Measurements from ENCODE around the gene ABR.

DNA sequence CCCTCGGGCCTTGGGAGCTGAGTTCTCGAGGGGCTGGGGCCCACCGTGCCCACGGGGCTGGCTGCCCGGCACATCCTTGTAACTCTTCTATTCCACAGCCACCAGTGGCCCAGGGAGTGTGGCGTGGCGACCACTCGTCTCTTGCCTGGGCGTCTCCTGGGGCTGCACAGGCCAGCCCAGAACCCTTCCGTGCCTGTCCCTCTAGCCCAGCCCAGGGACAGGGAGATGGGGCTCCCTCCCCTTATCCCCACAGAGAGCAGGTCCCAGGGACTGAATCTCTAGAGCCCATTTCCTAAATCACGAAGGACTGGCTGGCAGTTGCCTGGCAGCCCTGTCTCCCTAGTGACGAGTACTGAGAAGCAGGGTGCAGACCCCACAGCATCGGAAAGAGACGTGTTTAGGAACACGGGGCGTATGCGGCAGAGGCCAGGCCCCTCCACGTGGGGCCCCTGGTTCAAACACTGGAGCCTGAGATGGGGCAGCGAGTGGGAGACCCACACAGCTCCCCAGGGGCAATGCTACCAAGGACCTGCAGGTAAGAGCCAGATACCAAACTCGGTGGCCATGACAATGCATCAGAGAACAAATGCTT is 131.8 kb downstream of the ABR start:
- no peak for TF ChIP-seq POLR2A (IDR thresholded peaks at IDR 0.05; ENCODE audit: control extremely low read depth in 1 of 2, low read depth in 2 of 2, low read length in 2 of 2)
- no peak for TF ChIP-seq POLR2AphosphoS5 (IDR thresholded peaks at IDR 0.05; ENCODE audit: low read depth, low read length)
- no peak for TF ChIP-seq SP1 (IDR thresholded peaks at IDR 0.05; ENCODE audit: low read depth, low read length)
- TF ChIP-seq CHD2 (IDR thresholded peaks at IDR 0.05; ENCODE audit: low read length) = no peak
- TF ChIP-seq RAD21 (IDR thresholded peaks at IDR 0.05 in 1 of 2, conservative IDR thresholded peaks at IDR 0.05 in 1 of 2; ENCODE audit: low read depth in 2 of 2, low read length in 2 of 2) = no peak
- no peak for TF ChIP-seq SIX5 (IDR thresholded peaks at IDR 0.05; ENCODE audit: low read depth, low read length)
- TF ChIP-seq CBX5 (IDR thresholded peaks at IDR 0.05; ENCODE audit: low read depth, low read length) = no peak
- TF ChIP-seq, protein P1, sequence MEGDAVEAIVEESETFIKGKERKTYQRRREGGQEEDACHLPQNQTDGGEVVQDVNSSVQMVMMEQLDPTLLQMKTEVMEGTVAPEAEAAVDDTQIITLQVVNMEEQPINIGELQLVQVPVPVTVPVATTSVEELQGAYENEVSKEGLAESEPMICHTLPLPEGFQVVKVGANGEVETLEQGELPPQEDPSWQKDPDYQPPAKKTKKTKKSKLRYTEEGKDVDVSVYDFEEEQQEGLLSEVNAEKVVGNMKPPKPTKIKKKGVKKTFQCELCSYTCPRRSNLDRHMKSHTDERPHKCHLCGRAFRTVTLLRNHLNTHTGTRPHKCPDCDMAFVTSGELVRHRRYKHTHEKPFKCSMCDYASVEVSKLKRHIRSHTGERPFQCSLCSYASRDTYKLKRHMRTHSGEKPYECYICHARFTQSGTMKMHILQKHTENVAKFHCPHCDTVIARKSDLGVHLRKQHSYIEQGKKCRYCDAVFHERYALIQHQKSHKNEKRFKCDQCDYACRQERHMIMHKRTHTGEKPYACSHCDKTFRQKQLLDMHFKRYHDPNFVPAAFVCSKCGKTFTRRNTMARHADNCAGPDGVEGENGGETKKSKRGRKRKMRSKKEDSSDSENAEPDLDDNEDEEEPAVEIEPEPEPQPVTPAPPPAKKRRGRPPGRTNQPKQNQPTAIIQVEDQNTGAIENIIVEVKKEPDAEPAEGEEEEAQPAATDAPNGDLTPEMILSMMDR (IDR thresholded peaks at IDR 0.05; ENCODE audit: control extremely low read depth in 1 of 3, insufficient read depth in 1 of 3, low read depth in 1 of 3, low read length in 3 of 3) = no peak
- TF ChIP-seq RBBP5 (IDR thresholded peaks at IDR 0.05; ENCODE audit: borderline replicate concordance, low read depth, low read length) = no peak
- no peak for TF ChIP-seq KDM1A (IDR thresholded peaks at IDR 0.05; ENCODE audit: borderline replicate concordance, low read length)
- TF ChIP-seq, protein P2, sequence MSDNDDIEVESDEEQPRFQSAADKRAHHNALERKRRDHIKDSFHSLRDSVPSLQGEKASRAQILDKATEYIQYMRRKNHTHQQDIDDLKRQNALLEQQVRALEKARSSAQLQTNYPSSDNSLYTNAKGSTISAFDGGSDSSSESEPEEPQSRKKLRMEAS (IDR thresholded peaks at IDR 0.05) = no peak
